ENCODE data around the gene UNC13C.

Gene UNC13C

DNA sequence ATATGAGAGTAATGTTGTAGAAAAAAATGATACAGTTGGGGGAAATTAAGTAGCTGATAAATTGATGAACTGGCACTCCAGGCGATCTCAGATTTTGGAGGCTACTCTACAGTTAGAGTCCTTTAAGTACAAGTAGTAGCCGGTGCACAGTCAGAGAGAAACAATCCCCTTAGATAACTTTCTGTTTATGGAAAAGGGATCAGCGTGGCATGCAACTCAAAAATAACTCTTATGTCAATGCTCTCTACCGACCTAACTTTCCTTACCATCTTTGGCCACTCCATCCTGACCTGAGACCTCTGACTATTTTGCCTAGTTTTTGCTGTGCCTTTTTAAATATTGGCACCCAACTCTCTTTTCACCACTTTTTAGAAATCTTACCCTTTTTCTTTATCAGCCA lies 299.6 kb downstream of the UNC13C start:
- DNase-seq (ENCODE audit: low read depth): no peak
- H3K4me3 ChIP-seq (ENCODE audit: low read length): no peak overlapping the region
- TF ChIP-seq, protein P1, sequence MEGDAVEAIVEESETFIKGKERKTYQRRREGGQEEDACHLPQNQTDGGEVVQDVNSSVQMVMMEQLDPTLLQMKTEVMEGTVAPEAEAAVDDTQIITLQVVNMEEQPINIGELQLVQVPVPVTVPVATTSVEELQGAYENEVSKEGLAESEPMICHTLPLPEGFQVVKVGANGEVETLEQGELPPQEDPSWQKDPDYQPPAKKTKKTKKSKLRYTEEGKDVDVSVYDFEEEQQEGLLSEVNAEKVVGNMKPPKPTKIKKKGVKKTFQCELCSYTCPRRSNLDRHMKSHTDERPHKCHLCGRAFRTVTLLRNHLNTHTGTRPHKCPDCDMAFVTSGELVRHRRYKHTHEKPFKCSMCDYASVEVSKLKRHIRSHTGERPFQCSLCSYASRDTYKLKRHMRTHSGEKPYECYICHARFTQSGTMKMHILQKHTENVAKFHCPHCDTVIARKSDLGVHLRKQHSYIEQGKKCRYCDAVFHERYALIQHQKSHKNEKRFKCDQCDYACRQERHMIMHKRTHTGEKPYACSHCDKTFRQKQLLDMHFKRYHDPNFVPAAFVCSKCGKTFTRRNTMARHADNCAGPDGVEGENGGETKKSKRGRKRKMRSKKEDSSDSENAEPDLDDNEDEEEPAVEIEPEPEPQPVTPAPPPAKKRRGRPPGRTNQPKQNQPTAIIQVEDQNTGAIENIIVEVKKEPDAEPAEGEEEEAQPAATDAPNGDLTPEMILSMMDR (conservative IDR thresholded peaks at IDR 0.05; ENCODE audit: low read length): no peak

DNA sequence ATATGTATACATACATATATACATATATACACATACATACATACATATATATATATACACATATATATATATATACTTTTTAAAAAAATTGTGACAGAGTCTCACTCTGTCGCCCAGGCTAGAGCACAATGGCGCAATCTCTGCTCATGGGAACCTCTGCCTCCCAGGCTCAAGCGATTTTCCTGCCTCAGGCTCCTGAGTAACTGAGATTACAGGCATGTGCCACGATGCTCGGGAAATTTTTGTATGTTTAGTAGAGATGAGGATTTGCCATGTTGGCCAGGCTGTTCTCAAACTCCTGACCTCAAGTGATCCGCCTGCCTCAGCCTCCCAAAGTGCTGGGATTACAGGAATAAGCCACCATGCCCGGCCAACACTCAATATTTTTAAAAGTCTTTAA lies 302.5 kb downstream of the UNC13C start:
- H3K4me3 ChIP-seq (ENCODE audit: low read length): no peak overlapping the region
- no peak for DNase-seq (ENCODE audit: low read depth)
- TF ChIP-seq, protein P1 (conservative IDR thresholded peaks at IDR 0.05; ENCODE audit: low read length): no peak

DNA sequence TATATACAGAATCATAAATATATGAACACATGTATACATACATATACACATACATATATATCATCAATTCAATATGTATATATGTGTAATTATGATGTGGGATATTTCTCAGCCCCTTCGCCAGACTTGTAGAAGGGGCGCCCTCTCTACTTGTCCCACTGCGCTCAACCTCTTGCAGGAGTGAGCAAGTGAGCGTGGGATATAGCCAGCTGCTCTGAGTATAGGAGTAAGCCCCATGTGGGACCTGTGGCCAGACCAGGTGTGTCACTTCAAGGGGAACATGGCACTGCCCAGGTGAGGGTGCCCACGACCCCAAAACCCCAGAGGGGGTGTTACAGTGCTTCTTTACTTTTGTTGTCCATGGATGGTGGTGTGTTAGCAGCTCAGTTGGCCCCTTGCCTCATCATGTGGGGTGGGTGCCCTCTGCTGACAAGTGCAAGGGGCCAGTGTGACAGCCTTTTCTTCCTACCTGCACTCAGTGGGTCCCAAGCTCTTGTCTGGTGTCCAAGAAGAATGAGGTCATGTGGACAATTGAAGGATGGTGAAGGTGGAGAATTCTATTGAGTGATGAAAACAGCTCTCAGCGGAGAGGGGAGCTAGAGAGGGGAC lies 304.1 kb downstream of the UNC13C start:
- no peak for DNase-seq (ENCODE audit: low read depth)
- TF ChIP-seq, protein P1 (conservative IDR thresholded peaks at IDR 0.05; ENCODE audit: low read length): no peak
- H3K4me3 ChIP-seq (ENCODE audit: low read length): no peak overlapping the region

DNA sequence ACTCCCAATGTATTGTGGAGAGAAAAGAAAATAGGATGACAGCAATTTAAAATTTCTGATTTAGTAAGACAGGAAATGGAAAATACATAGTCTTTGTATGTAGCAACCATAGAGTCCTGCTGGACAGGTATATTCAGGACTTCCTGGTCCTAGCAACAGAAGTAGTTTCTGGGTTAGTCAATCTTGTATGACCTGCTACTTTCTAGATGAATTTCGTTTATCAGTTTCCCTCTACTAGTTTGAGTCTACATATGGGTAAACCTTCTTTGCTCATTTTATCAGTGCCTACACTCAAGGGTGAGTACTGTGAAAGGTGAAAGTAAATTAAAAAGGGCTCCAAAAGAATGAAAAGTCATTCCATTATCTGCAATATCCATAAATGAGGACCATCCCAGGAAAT lies 309.8 kb downstream of the UNC13C start:
- no peak for DNase-seq (ENCODE audit: low read depth)
- H3K4me3 ChIP-seq (ENCODE audit: low read length): no peak overlapping the region
- TF ChIP-seq, protein P1 (conservative IDR thresholded peaks at IDR 0.05; ENCODE audit: low read length): no peak

DNA sequence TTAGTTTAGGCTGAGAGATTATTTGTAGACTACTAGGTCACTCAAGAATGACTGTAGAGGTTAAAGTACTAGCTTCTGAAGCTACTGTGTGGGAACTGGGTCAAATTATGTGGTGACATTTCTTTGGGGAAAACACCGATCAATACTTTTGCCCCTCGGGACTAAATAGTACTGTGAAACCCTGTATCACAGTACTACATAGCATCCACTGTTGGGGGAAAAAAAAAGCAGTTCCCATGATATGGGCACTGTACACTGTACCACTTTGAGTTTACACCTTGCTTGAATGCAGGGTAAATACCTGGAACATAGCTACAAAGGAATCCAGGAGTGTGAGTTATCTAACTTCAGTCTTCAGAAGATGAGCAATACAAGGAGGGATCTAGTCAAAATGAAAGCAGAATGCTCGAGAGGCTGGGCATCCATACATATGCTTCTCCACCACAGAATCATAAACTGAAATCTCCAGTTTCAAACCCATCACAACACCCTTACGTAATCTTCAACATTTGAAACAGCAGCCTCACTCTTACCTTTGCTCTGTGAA lies 311.4 kb downstream of the UNC13C start:
- TF ChIP-seq, protein P1 (conservative IDR thresholded peaks at IDR 0.05; ENCODE audit: low read length): no peak
- H3K4me3 ChIP-seq (ENCODE audit: low read length): no peak overlapping the region
- no peak for DNase-seq (ENCODE audit: low read depth)

DNA sequence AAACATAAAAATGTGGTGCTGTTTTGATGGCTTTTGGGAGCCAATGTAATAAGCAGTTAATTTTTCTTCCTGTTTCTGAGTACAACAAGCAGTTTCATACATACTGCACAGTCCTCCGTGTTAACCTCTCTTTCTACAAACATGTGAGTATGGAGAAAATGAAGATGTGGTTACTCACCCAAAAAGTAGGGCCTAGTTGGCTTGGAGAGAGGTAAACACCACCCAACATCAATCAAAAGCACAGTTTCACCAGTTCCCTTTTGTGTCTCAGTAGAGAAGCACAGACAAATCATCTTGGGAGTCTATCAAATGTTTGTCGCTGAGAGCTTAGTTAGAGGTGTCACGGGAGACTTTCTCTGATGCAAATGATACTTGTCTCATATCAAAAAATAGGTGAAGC lies 320.2 kb downstream of the UNC13C start:
- DNase-seq (ENCODE audit: low read depth): no peak
- H3K4me3 ChIP-seq (ENCODE audit: low read length): no peak overlapping the region
- TF ChIP-seq, protein P1 (conservative IDR thresholded peaks at IDR 0.05; ENCODE audit: low read length): no peak

DNA sequence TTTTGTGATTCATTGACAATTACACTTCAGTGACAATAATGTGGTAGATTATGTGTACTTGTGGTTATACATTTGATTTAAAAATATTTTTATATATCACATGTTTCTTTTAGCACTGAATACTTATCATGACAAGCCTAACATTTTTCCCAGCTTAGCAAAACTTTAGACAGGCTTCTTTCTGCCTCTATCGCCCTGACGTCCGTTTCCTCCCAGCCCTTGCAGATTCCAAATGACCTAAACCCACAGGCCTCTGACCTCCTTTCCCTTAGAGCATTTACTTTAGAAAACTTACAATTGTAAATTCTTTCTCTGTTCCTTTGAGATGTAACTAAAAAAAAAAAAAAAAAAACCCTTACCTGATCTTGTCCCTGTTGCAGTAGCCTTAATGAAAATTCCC lies 326.1 kb downstream of the UNC13C start:
- no peak for DNase-seq (ENCODE audit: low read depth)
- no peak overlapping the region for H3K4me3 ChIP-seq (ENCODE audit: low read length)
- TF ChIP-seq, protein P1 (conservative IDR thresholded peaks at IDR 0.05; ENCODE audit: low read length): no peak
